ENCODE data around the gene B3GAT3. TPM values are rescaled to one million over a fixed set of nuclear protein-coding genes. Genes with fewer than 3 reads are reported as not detected.

Gene B3GAT3
- total RNA-seq: 10 to 100 TPM in 4 of 5 donors, 1 to 10 TPM in 1; 5.2 to 50.8 (median 13.8) TPM
- 10 to 100 TPM; 18.5 to 38.8 (median 27.6) TPM for polyA plus RNA-seq
- long read RNA-seq, donor 1, partial matches to known transcripts: 0 of 2 reads
- long read RNA-seq, donor 1, other reads (novel, unspliced or antisense): 0 of 2 reads
- long read RNA-seq, donor 2, transcript B3GAT3-201 (5 exons, 1,641 nt): major isoform, 7 of 9 reads
- long read RNA-seq, donor 2, partial matches to known transcripts: 0 of 9 reads
- long read RNA-seq, donor 2, other reads (novel, unspliced or antisense): 0 of 9 reads
- long read RNA-seq, donor 3, partial matches to known transcripts: 0 of 4 reads
- long read RNA-seq, donor 3, other reads (novel, unspliced or antisense): 0 of 4 reads
- long read RNA-seq, donor 4, partial matches to known transcripts: 0 of 1 reads
- long read RNA-seq, donor 4, other reads (novel, unspliced or antisense): 0 of 1 reads
- long read RNA-seq, donor 5, transcript B3GAT3-201 (5 exons, 1,641 nt): major isoform, 10 of 11 reads
- long read RNA-seq, donor 5, partial matches to known transcripts: 0 of 11 reads
- long read RNA-seq, donor 5, other reads (novel, unspliced or antisense): 0 of 11 reads
- long read RNA-seq, donor 6, transcript B3GAT3-201 (5 exons, 1,641 nt): major isoform, 16 of 31 reads
- long read RNA-seq, donor 6, partial matches to known transcripts: 12 of 31 reads
- long read RNA-seq, donor 6, other reads (novel, unspliced or antisense): 0 of 31 reads
- long read RNA-seq, donor 7, transcript B3GAT3-201 (5 exons, 1,641 nt): major isoform, 11 of 11 reads
- long read RNA-seq, donor 7, partial matches to known transcripts: 0 of 11 reads
- long read RNA-seq, donor 7, other reads (novel, unspliced or antisense): 0 of 11 reads
- long read RNA-seq, donor 8, transcript B3GAT3-201 (5 exons, 1,641 nt): major isoform, 14 of 21 reads
- long read RNA-seq, donor 8, partial matches to known transcripts: 7 of 21 reads
- long read RNA-seq, donor 8, other reads (novel, unspliced or antisense): 0 of 21 reads
- long read RNA-seq, donor 9, transcript B3GAT3-201 (5 exons, 1,641 nt): major isoform, 9 of 10 reads
- long read RNA-seq, donor 9, partial matches to known transcripts: 0 of 10 reads
- long read RNA-seq, donor 9, other reads (novel, unspliced or antisense): 0 of 10 reads
- long read RNA-seq, donor 10, partial matches to known transcripts: 0 of 1 reads
- long read RNA-seq, donor 10, other reads (novel, unspliced or antisense): 0 of 1 reads

DNA sequence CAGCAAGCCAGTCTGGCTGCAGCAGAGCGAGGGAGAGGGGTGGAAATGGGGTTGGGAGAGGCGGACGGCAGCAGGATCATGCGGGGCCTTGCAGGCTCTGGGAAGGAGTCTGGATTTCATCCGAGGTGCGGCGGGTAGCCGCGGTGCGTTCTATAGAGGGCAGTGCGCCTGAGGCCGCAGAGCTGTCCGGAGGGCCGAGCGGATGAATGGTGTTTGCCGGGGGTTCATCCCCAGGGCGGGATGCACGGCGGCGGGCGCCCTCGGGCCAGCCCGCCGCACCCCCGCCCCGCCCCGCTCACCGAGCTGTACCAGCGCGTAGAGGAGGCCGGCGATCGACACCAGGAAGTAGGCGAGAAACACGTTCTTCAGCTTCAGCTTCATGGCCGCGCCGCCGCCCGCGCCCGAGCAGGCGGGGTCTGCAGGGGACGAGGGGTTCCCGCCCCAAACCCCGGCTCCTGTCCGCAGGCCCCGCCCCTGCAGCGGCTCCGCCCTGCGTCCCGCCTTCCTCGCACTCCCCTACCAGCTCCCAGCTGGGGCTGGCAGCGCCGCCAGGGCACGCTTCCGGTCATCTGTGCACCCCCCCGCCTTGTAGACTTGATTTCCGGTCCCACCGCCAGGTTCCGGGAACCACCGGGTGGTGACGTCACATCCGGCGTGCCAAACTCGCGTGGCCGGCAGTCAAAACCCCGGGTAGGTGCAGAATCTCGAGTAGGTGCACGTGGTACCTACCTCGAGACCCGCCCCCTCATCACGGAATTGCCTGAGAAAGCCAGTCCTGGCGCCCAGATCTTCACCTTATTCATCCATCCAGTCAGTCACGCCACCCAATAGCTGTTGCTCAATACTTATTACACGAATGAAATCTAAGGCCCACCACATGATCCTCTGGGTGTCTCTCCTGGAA is at the start of gene B3GAT3:
TSS of gene B3GAT3 (minus strand) at position 420 of the 904 bp plus-strand sequence. CDS start at position 381, 39 bp downstream.
- peak; percentile 99 for DNase-seq
- Histone ChIP-seq H3K36me3 (peaks cover 20 to 43% (median 31%) of the 10 kb centered on the region in 4 donors), H3K9me3 (no peaks in the 10 kb centered on the region), H3K4me1 (peaks cover 17 to 23% (median 20%) of the 10 kb centered on the region in 4 donors), H3K27me3 (no peaks in the 10 kb centered on the region), H3K4me3 (peak within 1 kb of the TSS; percentile 68 to 82 (median 76)), H3K27ac (peak within 1 kb of the TSS; percentile 71 to 94 (median 93))
- WGBS, 5 donors: 1 to 2% (median 1%) methylated on average over 32 to 77 of the region's 77 CpGs
- intact Hi-C loops (cut with DNase I; ENCODE audit: low total_unique reads): no loop called here
- TF ChIP-seq CTCF (IDR thresholded peaks at IDR 0.05): peak in 1 of 7 experiments; percentile 46
- TF ChIP-seq POLR2A (IDR thresholded peaks at IDR 0.05): no peak
- peak; percentile 86 to 98 (median 94) for TF ChIP-seq POLR2AphosphoS5 (IDR thresholded peaks at IDR 0.05)
- TF ChIP-seq EP300 (IDR thresholded peaks at IDR 0.05): peak; percentile 79

- H3K9me3 ChIP-seq: no peaks in the 10 kb centered on the region
- no peak for TF ChIP-seq POLR2AphosphoS5 (IDR thresholded peaks at IDR 0.05)
- no peak for TF ChIP-seq POLR2A (IDR thresholded peaks at IDR 0.05)
- TF ChIP-seq CTCF (IDR thresholded peaks at IDR 0.05): no peak
- TF ChIP-seq EP300 (IDR thresholded peaks at IDR 0.05): no peak
- H3K4me3 ChIP-seq: peak overlapping the region; percentile 76 to 94 (median 89)
- WGBS, 5 donors: 0 to 1% (median 0%) methylated on average over 17 of the region's 17 CpGs
- H3K27ac ChIP-seq: peak overlapping the region; percentile 89 to 96 (median 93)
- no peaks in the 10 kb centered on the region for H3K27me3 ChIP-seq
- peaks cover 47 to 74% (median 65%) of the 10 kb centered on the region in 4 donors for H3K4me1 ChIP-seq
- intact Hi-C loops (cut with DNase I; ENCODE audit: low total_unique reads): no loop called here
- peaks cover 8 to 45% (median 40%) of the 10 kb centered on the region in 4 donors for H3K36me3 ChIP-seq
- no peak for DNase-seq
These were observed 49.4 kb upstream of the B3GAT3 start for GRCh38 chr11:62671236-62671607.

GRCh38 chr11:62669420-62670161 is 47.8 kb upstream of the B3GAT3 start:
- Histone ChIP-seq H3K27ac (peak overlapping the region; percentile 11 to 95 (median 69)), H3K36me3 (peaks cover 0 to 30% (median 24%) of the 10 kb centered on the region in 4 donors), H3K4me1 (peaks cover 53 to 74% (median 72%) of the 10 kb centered on the region in 4 donors), H3K27me3 (no peaks in the 10 kb centered on the region), H3K4me3 (no peak overlapping the region), H3K9me3 (no peaks in the 10 kb centered on the region)
- intact Hi-C loops (cut with DNase I; ENCODE audit: low total_unique reads): no loop called here
- no peak for TF ChIP-seq POLR2AphosphoS5 (IDR thresholded peaks at IDR 0.05)
- TF ChIP-seq CTCF (IDR thresholded peaks at IDR 0.05): no peak
- no peak for TF ChIP-seq EP300 (IDR thresholded peaks at IDR 0.05)
- TF ChIP-seq POLR2A (IDR thresholded peaks at IDR 0.05): no peak
- DNase-seq: no peak
- 50 to 76% (median 55%) methylated on average over 4 of the region's 4 CpGs for WGBS, 5 donors
